ENCODE data around the gene DCBLD1. TPM values are rescaled to one million over a fixed set of nuclear protein-coding genes. Genes with fewer than 3 reads are reported as not detected.

The DCBLD1 gene
- total RNA-seq, 1 donor from 2014 or later, result 32.3 TPM

Other genes with a start within 250 kb of the DCBLD1 start
- not detected in 2 replicates for gene VGLL2, start 217.1 kb upstream of the DCBLD1 start, total RNA-seq
- gene ROS1, start 56.7 kb upstream of the DCBLD1 start, total RNA-seq, result not detected in 2 replicates
- gene GOPC, start 119.8 kb downstream of the DCBLD1 start, total RNA-seq, result 22.0 and 34.1 TPM in 2 replicates
- 10.7 and 14.5 TPM in 2 replicates for gene NUS1, start 192.8 kb downstream of the DCBLD1 start, total RNA-seq